ENCODE measurements around the gene WNT2B. TPM values are rescaled to one million over a fixed set of nuclear protein-coding genes. Genes with fewer than 3 reads are reported as not detected.

The WNT2B gene
- total and polyA plus RNA-seq, 2 donors (not counting 3 experiments of a cell fraction or from before 2014, with no cell fraction given) = 1.5 to 3.6 TPM

DNA sequence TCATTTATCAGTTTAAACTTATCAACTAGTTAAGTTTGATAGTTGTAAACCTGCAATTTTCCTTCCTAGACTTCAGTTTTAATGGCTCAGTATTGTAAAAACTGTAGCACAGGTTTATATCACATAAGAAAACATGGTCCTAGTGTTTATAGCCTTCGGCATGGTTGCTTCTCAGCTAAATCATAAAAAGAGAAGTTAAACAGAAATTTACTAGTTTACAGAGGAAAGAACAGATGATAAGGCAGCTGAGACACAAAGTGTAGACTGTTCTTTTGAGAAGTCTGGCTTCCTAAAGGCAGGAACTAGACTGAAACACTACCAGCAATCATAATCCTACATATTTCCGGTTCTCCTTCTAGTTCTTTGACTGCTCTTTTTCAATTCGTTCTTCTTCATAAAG is 39.8 kb downstream of the WNT2B start:
- peaks cover 25% of the 10 kb centered on the region for H3K4me1 ChIP-seq (ENCODE audit: control insufficient read depth, extremely low read depth, insufficient read depth, low read length)
- H3K27me3 ChIP-seq (ENCODE audit: control insufficient read depth in 2 of 2, insufficient read depth in 2 of 2, low read length in 2 of 2) = no peaks in the 10 kb centered on the region
- intact Hi-C loops (cut with micrococcal nuclease) (loop anchor here (5.0 kb wide), 1 partner anchor 44 kb away; no protein-coding TSS in a partner anchor), dilution Hi-C loops (cut with MboI; ENCODE audit: extremely low pct_ligation_motif_present, low sequenced_read_pairs) (no loop called here)
- no peaks in the 10 kb centered on the region for H3K9me3 ChIP-seq (replicated peaks; ENCODE audit: control insufficient read depth, insufficient read depth, low read length)
- ChIA-PET POLR2A (no interaction called here), CTCF (interaction anchor here (0.7 to 1.3 kb wide), 4 partner anchors 11 to 75 kb away, joined by 3 read pairs; no protein-coding TSS in a partner anchor)
- BruUV-seq (replicated peaks) = no TSS peak
- FAIRE-seq = no peak
- H3K27ac ChIP-seq (ENCODE audit: insufficient read depth, low read depth, low read length) = peak overlapping the region; percentile 44
- H3K79me2 ChIP-seq (ENCODE audit: control insufficient read depth, insufficient read depth, low read length) = no peaks in the 10 kb centered on the region
- H4K20me1 ChIP-seq (replicated peaks; ENCODE audit: control insufficient read depth, extremely low read depth, insufficient read depth, low read length) = no peaks in the 10 kb centered on the region
- H2AFZ ChIP-seq (ENCODE audit: low read depth, low read length) = no peak overlapping the region
- H3K4me2 ChIP-seq (ENCODE audit: insufficient read depth, low read length) = peak overlapping the region; percentile 63
- DNase-seq (ENCODE audit: low read depth, low spot score) = no peak
- H3K9ac ChIP-seq (replicated peaks; ENCODE audit: extremely low read depth, insufficient read depth, low read length) = no peak overlapping the region
- TF ChIP-seq POLR2A (IDR thresholded peaks at IDR 0.05; ENCODE audit: low read depth, low read length) = no peak
- TF ChIP-seq MAX (IDR thresholded peaks at IDR 0.05; ENCODE audit: insufficient read depth, insufficient read length) = no peak
- no peak for TF ChIP-seq MYC (IDR thresholded peaks at IDR 0.05; ENCODE audit: low read depth, low read length)
- no peak for TF ChIP-seq GATA2 (IDR thresholded peaks at IDR 0.05; ENCODE audit: insufficient read depth, insufficient read length, low read depth, low read length)
- TF ChIP-seq EZH2 (IDR thresholded peaks at IDR 0.05; ENCODE audit: borderline replicate concordance, low read depth, low read length, severe bottlenecking) = no peak
- no peak for TF ChIP-seq FOS (IDR thresholded peaks at IDR 0.05; ENCODE audit: borderline replicate concordance, insufficient read depth, low read length)
- TF ChIP-seq, protein P1, sequence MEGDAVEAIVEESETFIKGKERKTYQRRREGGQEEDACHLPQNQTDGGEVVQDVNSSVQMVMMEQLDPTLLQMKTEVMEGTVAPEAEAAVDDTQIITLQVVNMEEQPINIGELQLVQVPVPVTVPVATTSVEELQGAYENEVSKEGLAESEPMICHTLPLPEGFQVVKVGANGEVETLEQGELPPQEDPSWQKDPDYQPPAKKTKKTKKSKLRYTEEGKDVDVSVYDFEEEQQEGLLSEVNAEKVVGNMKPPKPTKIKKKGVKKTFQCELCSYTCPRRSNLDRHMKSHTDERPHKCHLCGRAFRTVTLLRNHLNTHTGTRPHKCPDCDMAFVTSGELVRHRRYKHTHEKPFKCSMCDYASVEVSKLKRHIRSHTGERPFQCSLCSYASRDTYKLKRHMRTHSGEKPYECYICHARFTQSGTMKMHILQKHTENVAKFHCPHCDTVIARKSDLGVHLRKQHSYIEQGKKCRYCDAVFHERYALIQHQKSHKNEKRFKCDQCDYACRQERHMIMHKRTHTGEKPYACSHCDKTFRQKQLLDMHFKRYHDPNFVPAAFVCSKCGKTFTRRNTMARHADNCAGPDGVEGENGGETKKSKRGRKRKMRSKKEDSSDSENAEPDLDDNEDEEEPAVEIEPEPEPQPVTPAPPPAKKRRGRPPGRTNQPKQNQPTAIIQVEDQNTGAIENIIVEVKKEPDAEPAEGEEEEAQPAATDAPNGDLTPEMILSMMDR (IDR thresholded peaks at IDR 0.05; ENCODE audit: extremely low read depth in 1 of 2, insufficient read depth in 1 of 2, low read depth in 1 of 2, low read length in 2 of 2) = no peak
- TF ChIP-seq JUN (IDR thresholded peaks at IDR 0.05; ENCODE audit: borderline replicate concordance, insufficient read depth, insufficient read length, low read depth) = no peak
- no peak for TF ChIP-seq POLR2AphosphoS5 (IDR thresholded peaks at IDR 0.05; ENCODE audit: insufficient read depth, low read depth, low read length)
- H3K9me1 ChIP-seq (replicated peaks; ENCODE audit: control insufficient read depth, extremely low read depth, insufficient read depth, low read length) = no peaks in the 10 kb centered on the region
- no peaks in the 10 kb centered on the region for H3K36me3 ChIP-seq (ENCODE audit: control insufficient read depth in 2 of 2, extremely low read depth in 1 of 2, insufficient read depth in 2 of 2, low read length in 2 of 2)
- H3K4me3 ChIP-seq (replicated peaks in 1 of 3; ENCODE audit: insufficient read depth in 1 of 3, low read depth in 1 of 3, low read length in 3 of 3) = no peak overlapping the region
